Measurements from ENCODE around the gene CYTH1.
"Not testable (repeated sequence)": the region's sequence is repeated elsewhere in the genome, so short reads cannot be mapped to it uniquely, and the experiment has no call there.

The CYTH1 gene

GRCh38 chr17:78763561-78763960, 18.5 kb downstream of the CYTH1 start:
- DNase-seq (ENCODE audit: low read depth in 1 of 2, low spot score in 1 of 2): no peak

DNA sequence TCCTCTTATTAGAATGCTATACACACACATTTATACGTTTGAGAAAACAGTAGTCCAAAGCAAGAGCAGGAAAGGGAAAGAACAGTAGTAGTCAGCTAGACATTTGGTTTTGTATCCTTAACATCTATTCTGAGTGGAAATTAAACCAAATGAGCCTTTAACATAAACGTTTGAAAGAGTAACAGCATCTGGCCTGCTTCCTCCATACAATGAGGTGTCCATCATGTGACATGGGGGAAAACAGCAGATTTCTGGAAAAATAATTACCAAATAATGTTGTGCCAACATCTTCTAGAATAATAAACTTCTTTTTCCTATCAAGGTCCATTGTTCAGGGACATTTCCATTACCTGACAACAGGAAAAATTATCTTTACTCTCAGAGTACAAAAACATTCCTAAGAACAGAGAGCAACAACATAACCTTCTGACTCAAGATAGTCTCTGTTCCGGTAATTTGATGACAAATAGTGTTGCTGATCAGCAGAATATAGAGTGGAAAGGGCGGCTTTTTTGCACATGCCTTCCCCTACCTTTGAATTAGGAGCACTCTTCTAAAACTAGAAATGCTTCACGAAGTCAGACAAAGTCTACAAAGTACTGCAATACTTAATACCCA, 20.2 kb downstream of the CYTH1 start:
- DNase-seq (ENCODE audit: low read depth in 1 of 2, low spot score in 1 of 2): no peak

DNA sequence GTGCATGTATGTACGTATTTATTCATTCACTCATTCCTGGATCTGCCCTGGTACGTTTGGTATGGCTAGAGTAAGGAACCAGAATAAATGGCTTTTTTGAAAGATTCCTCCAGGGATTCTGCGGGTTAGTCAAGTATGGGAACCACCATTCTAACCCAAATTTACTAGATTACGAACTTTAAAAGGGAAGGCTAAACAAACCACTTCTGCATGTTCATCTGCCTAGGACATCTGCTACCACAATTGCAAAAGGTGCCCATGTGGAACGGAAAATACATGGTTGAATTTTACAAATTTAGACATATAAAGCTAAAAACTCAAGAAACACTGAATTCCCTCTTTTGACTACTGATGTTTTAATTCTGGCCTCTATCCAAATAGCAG, 22.1 kb downstream of the CYTH1 start:
- DNase-seq (ENCODE audit: low read depth in 1 of 2, low spot score in 1 of 2): no peak

GRCh38 chr17:78759203-78759968, 22.7 kb downstream of the CYTH1 start:
- DNase-seq (ENCODE audit: low read depth in 1 of 2, low spot score in 1 of 2): peak in 1 of 2 donors; percentile 59

GRCh38 chr17:78753316-78754250, 28.5 kb downstream of the CYTH1 start:
- no peak for DNase-seq (ENCODE audit: low read depth in 1 of 2, low spot score in 1 of 2)

- no peak for DNase-seq (ENCODE audit: low read depth in 1 of 2, low spot score in 1 of 2)
Observed at GRCh38 chr17:78751447-78752161, 30.5 kb downstream of the CYTH1 start.

GRCh38 chr17:78751000-78751399, 31.1 kb downstream of the CYTH1 start:
- DNase-seq (ENCODE audit: low read depth in 1 of 2, low spot score in 1 of 2): not testable (repeated sequence)

- peak in 1 of 2 donors; percentile 71 for DNase-seq (ENCODE audit: low read depth in 1 of 2, low spot score in 1 of 2)
Observed at GRCh38 chr17:78748730-78749317, 33.2 kb downstream of the CYTH1 start.

DNA sequence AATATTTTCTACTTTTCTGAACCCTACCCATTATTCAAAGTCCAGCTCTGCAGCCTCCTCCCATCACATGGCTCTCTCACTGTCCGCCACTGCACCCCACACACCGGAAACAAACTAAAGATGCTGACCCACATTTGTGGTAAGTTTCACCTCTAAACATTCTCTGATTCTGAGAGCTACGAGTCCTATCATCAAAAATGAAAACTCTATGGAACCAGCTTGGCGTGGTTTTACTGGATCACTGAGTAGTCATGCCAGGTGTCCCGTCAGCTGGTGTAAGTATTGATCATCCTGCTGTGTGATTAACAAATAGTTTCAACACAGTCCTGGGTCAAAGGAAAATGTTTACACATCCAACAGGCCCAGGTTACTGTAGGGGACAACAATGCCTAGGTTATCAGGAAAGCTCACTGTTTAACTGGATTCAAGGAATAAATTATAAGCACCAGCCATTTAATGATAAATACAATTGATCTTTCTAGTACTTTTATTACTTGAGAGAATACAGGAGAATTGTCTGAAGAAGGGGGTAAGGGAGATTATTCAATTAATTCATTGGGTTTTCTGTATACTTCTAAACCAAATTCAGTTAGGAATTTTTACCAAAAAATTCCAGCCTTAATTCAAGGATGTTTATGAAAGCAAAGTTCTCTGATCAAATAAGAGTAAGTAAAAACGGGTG, 33.9 kb downstream of the CYTH1 start:
- DNase-seq (ENCODE audit: low read depth in 1 of 2, low spot score in 1 of 2): no peak

DNA sequence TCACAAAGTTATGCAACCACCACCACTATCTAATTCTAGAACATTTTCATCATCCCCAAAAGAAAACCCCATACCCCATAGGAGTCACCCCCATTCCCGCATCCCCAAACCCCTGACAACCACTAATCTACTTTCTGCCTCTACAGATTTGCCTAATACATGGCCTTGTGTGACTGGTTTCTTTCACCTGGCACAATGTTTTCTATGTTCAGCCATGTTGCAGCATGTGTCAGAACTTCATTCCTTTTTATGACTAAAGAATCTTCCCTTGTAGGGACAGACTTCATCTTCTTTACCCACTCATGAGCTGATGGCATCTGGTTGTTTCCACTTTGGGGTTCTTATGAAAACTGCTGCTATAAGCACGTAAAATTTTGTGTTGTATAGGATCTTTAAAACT, 34.6 kb downstream of the CYTH1 start:
- no peak for DNase-seq (ENCODE audit: low read depth in 1 of 2, low spot score in 1 of 2)

DNA sequence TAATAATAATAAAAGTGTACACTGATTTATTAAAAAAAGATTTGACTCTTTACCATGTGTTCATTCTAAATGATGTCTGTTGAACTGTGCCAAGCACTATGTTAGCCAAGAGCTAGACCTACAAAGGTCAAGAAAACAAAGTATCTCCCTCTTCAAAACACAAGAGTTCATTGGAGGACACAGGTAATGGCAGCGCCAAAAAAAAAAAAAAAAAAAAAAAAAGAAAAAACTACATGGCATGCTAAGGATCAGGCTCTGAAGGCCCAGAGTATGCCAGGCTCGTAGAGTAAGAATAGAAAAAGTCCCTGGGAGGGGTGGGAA, 35.2 kb downstream of the CYTH1 start:
- no peak for DNase-seq (ENCODE audit: low read depth in 1 of 2, low spot score in 1 of 2)

- no peak for DNase-seq (ENCODE audit: low read depth in 1 of 2, low spot score in 1 of 2)
Observed at GRCh38 chr17:78746263-78746948, 35.7 kb downstream of the CYTH1 start.

GRCh38 chr17:78745407-78746088, 36.5 kb downstream of the CYTH1 start:
- peak in 1 of 2 donors; percentile 50 for DNase-seq (ENCODE audit: low read depth in 1 of 2, low spot score in 1 of 2)

- no peak for DNase-seq (ENCODE audit: low read depth in 1 of 2, low spot score in 1 of 2)
Observed at GRCh38 chr17:78742901-78743300, 39.2 kb downstream of the CYTH1 start.

DNA sequence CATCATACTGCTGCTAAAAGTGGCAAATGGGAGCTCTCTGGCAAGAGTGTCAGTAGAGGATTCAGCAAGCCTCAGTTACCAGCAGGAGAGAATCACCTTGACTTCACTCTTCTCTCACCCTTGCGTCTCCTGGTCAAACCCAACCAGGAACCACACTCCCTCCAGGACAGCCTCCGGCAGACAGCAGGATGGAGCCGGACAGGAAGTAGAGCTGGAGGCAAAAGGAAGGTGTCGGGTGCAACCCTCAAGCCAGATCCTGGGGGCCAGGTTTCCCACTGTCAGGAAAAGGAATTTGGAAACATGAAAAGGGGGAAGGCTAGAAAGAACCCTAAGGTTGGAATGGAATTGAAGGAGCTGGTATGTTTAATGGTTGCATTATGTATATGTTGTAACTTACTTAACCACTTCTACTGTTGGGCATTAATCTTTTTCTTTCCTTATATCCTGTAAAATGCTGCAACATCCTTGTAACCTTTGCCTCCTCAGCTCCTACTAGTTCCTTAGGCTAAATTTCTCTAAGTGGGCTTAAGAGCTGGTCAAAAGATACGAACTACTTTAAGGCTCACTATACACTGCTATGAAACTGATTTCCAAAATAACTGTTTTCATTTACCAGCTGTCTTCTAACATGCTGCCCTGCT, 40.3 kb downstream of the CYTH1 start:
- DNase-seq (ENCODE audit: low read depth in 1 of 2, low spot score in 1 of 2): no peak

DNA sequence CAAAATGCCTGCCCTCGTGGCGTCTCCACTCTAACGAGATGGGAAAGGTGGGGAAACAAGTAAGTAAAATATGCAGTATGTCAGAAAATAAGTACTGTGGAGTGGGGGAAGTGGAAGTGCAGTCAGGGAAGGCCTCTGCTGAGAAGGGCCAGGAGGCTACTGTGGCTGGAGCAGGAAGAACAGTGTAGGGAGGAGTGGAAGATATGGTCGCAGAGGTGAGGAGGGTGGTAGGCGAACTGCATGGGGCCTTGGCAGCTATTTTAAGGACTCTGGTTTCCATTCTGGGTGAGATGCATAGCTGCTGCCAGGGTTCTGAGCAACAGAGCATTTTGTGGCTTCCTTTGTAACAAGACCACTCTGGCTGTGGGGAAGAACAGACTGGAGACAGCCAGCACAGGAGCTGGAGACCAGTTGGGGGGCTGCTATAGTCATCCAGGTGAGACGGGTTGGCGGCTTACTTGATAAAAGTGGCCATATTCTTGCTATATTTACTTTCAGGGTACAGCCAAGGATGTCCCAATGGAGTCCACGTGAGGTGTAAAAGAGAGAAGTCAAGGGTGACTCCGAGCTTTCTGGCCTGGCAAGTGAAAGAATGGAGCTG, 42.6 kb downstream of the CYTH1 start:
- no peak for DNase-seq (ENCODE audit: low read depth in 1 of 2, low spot score in 1 of 2)

DNA sequence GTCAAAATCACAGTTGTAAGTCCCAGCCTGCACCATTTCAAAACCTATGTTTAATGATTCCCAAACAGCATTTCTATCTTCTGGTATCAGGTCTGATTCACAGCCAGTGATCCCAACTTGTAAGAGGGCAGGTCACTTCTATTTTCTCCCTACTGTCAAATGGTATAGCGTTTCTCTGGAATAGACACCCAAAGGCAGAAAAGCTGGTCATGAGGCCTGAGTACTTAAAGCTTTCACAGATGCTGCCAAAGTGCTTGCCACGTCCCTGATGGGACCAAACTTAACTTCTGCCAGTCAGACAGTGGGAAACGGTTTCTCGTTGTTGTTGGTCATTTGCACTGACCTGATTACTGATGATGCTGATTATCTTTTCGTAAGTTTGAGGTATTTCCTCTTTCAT, 43.4 kb downstream of the CYTH1 start:
- DNase-seq (ENCODE audit: low read depth in 1 of 2, low spot score in 1 of 2): no peak

- DNase-seq (ENCODE audit: low read depth in 1 of 2, low spot score in 1 of 2): no peak
Observed at GRCh38 chr17:78738278-78738677, 43.8 kb downstream of the CYTH1 start.

Measured in activated CD4-positive, alpha-beta T cell treated with anti-CD3 and anti-CD28 coated beads, Interleukin-2, amount 50 U/mL, for 24 hours (primary cell).